ENCODE results near the gene KCTD14. TPM values are rescaled to one million over a fixed set of nuclear protein-coding genes. Genes with fewer than 3 reads are reported as not detected.
A peak's percentile ranks its signal among the peaks of the same experiment; 100 is the strongest.

KCTD14 gene
- total and polyA plus RNA-seq, 9 of the 15 experiments (the other 6 are each of a cell fraction or from before 2014, with no cell fraction given): 0.04 to 0.30 (median 0.11) TPM; not detected in 2

DNA sequence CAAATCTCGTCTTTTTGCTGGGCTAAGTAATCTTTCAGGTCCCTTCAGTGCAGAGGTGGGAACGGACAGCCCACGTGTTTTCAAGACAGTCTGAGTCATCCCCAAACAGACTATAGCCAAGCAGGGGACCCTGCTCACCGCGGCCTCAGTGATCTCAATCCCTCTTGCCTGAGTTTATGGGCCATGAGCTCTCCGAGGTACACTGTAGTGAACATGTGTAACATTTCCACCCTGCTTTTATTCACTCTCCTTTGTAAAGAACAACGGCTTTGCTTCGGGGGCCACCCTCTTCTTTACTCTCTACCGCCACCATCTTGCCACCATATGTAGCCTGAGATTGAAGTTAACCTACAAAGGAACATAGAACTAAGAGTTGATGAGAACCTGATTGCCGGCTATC, 11.5 kb upstream of the KCTD14 start (continued):
- TF ChIP-seq, protein P1, sequence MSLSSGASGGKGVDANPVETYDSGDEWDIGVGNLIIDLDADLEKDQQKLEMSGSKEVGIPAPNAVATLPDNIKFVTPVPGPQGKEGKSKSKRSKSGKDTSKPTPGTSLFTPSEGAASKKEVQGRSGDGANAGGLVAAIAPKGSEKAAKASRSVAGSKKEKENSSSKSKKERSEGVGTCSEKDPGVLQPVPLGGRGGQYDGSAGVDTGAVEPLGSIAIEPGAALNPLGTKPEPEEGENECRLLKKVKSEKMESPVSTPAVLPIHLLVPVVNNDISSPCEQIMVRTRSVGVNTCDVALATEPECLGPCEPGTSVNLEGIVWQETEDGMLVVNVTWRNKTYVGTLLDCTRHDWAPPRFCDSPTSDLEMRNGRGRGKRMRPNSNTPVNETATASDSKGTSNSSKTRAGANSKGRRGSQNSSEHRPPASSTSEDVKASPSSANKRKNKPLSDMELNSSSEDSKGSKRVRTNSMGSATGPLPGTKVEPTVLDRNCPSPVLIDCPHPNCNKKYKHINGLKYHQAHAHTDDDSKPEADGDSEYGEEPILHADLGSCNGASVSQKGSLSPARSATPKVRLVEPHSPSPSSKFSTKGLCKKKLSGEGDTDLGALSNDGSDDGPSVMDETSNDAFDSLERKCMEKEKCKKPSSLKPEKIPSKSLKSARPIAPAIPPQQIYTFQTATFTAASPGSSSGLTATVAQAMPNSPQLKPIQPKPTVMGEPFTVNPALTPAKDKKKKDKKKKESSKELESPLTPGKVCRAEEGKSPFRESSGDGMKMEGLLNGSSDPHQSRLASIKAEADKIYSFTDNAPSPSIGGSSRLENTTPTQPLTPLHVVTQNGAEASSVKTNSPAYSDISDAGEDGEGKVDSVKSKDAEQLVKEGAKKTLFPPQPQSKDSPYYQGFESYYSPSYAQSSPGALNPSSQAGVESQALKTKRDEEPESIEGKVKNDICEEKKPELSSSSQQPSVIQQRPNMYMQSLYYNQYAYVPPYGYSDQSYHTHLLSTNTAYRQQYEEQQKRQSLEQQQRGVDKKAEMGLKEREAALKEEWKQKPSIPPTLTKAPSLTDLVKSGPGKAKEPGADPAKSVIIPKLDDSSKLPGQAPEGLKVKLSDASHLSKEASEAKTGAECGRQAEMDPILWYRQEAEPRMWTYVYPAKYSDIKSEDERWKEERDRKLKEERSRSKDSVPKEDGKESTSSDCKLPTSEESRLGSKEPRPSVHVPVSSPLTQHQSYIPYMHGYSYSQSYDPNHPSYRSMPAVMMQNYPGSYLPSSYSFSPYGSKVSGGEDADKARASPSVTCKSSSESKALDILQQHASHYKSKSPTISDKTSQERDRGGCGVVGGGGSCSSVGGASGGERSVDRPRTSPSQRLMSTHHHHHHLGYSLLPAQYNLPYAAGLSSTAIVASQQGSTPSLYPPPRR (CRISPR knock-in tag; IDR thresholded peaks at IDR 0.05; ENCODE audit: borderline replicate concordance): no peak
- TF ChIP-seq ZNF224 (CRISPR knock-in tag; IDR thresholded peaks at IDR 0.05) (no peak), ZNF561 (CRISPR knock-in tag; conservative IDR thresholded peaks at IDR 0.05) (no peak), CBX2 (IDR thresholded peaks at IDR 0.05; ENCODE audit: insufficient read depth, low read length, poor library complexity, severe bottlenecking) (no peak), FOXP1 (CRISPR knock-in tag; IDR thresholded peaks at IDR 0.05) (no peak), SRSF9 (IDR thresholded peaks at IDR 0.05; ENCODE audit: borderline replicate concordance, low read depth, low read length) (no peak), PHB (CRISPR knock-in tag; IDR thresholded peaks at IDR 0.05) (no peak), FOSL1 (tag; conservative IDR thresholded peaks at IDR 0.05) (peak; percentile 76), BRCA1 (IDR thresholded peaks at IDR 0.05) (no peak), BRCA1 (CRISPR knock-in tag; IDR thresholded peaks at IDR 0.05) (no peak), JUN (IDR thresholded peaks at IDR 0.05; ENCODE audit: borderline replicate concordance, low read depth, low read length) (peak; percentile 43; the same call in 1 of the 2 replicates), JUN (CRISPR knock-in tag; IDR thresholded peaks at IDR 0.05; ENCODE audit: borderline replicate concordance) (no peak), RNF2 (IDR thresholded peaks at IDR 0.05) (no peak), TCF3 (CRISPR knock-in tag; IDR thresholded peaks at IDR 0.05) (no peak)
- TF ChIP-seq, protein P2, sequence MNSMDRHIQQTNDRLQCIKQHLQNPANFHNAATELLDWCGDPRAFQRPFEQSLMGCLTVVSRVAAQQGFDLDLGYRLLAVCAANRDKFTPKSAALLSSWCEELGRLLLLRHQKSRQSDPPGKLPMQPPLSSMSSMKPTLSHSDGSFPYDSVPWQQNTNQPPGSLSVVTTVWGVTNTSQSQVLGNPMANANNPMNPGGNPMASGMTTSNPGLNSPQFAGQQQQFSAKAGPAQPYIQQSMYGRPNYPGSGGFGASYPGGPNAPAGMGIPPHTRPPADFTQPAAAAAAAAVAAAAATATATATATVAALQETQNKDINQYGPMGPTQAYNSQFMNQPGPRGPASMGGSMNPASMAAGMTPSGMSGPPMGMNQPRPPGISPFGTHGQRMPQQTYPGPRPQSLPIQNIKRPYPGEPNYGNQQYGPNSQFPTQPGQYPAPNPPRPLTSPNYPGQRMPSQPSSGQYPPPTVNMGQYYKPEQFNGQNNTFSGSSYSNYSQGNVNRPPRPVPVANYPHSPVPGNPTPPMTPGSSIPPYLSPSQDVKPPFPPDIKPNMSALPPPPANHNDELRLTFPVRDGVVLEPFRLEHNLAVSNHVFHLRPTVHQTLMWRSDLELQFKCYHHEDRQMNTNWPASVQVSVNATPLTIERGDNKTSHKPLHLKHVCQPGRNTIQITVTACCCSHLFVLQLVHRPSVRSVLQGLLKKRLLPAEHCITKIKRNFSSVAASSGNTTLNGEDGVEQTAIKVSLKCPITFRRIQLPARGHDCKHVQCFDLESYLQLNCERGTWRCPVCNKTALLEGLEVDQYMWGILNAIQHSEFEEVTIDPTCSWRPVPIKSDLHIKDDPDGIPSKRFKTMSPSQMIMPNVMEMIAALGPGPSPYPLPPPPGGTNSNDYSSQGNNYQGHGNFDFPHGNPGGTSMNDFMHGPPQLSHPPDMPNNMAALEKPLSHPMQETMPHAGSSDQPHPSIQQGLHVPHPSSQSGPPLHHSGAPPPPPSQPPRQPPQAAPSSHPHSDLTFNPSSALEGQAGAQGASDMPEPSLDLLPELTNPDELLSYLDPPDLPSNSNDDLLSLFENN (IDR thresholded peaks at IDR 0.05; ENCODE audit: low read depth in 2 of 2, low read length in 2 of 2): no peak
- TF ChIP-seq, protein P3, sequence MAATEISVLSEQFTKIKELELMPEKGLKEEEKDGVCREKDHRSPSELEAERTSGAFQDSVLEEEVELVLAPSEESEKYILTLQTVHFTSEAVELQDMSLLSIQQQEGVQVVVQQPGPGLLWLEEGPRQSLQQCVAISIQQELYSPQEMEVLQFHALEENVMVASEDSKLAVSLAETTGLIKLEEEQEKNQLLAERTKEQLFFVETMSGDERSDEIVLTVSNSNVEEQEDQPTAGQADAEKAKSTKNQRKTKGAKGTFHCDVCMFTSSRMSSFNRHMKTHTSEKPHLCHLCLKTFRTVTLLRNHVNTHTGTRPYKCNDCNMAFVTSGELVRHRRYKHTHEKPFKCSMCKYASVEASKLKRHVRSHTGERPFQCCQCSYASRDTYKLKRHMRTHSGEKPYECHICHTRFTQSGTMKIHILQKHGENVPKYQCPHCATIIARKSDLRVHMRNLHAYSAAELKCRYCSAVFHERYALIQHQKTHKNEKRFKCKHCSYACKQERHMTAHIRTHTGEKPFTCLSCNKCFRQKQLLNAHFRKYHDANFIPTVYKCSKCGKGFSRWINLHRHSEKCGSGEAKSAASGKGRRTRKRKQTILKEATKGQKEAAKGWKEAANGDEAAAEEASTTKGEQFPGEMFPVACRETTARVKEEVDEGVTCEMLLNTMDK (IDR thresholded peaks at IDR 0.05; ENCODE audit: borderline replicate concordance, insufficient read depth, low read depth, low read length, poor library complexity, severe bottlenecking): no peak
- TF ChIP-seq, protein P4, sequence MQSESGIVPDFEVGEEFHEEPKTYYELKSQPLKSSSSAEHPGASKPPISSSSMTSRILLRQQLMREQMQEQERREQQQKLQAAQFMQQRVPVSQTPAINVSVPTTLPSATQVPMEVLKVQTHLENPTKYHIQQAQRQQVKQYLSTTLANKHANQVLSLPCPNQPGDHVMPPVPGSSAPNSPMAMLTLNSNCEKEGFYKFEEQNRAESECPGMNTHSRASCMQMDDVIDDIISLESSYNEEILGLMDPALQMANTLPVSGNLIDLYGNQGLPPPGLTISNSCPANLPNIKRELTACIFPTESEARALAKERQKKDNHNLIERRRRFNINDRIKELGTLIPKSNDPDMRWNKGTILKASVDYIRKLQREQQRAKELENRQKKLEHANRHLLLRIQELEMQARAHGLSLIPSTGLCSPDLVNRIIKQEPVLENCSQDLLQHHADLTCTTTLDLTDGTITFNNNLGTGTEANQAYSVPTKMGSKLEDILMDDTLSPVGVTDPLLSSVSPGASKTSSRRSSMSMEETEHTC (IDR thresholded peaks at IDR 0.05): no peak
